SK-N-MC (cell line): Measurements from ENCODE around the gene STON2.

Experiments used
- EZH2 ChIP-seq: fragments of 200-600 bp; sonication (generic); IDR thresholded peaks from one replicate; pipeline ENCODE4 v1.6.1; 2017; ENCODE audit warnings: antibody characterized with exemption
- POLR2AphosphoS5 ChIP-seq: IDR thresholded peaks from 2 replicates; pipeline ENCODE4 v1.6.1; 2012; ENCODE audit warnings: mild to moderate bottlenecking, low read depth, low read length, borderline replicate concordance

DNA sequence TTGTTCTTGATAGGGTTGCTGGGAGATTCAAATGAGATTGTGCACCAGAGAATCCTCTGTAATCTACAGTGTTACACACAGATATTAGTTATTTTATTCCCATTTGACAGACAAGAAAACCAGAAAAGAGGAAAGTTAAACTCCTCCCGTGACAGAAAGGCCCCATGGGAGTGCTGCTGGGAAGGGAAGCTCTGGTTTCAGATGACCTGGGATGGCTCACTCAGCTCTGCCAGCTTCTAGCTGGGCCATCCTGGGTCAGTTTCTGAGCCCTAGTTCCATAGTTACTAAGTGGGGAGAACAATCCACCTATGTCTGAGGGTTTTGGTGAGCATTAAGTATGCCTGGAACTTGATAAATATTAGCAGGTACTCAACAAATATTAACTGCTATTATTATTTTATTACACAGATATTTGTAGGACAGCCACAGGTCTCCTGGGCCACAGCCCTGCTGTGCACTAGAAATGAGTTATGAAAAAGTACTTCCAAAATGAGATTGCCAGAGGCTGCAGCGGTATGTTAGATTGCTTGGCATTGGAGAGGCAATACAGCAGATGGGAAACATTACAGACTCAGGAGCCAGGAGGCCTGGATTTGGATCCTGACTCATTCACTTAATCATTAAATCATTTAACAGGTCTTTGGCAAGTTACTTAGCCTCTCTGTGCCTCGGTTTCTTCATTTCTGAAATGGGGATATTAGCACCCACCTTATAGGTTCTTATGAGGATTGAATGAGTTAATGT, 47.1 kb upstream of the STON2 start:
- TF ChIP-seq POLR2AphosphoS5 (no peak), EZH2 (no peak)
